Measurements from ENCODE around the gene RNF180. TPM values are rescaled to one million over a fixed set of nuclear protein-coding genes. Genes with fewer than 3 reads are reported as not detected.

Gene RNF180
- total RNA-seq, 1 experiment from 2014 or later: 5.4 TPM

GRCh38 chr5:64147849-64148441 lies 17.7 kb upstream of the RNF180 start:
- Histone ChIP-seq H4K20me1 (ENCODE audit: low read length) (no peaks in the 10 kb centered on the region), H3F3A (ENCODE audit: low read length, unreplicated experiment) (no peaks in the 10 kb centered on the region), H3K4me2 (ENCODE audit: low read length) (no peak overlapping the region), H3K4me1 (ENCODE audit: insufficient read depth, low read length) (peaks cover 18% of the 10 kb centered on the region), H3K79me2 (ENCODE audit: low read length) (no peaks in the 10 kb centered on the region), H2AFZ (ENCODE audit: low read length) (peak overlapping the region; percentile 56), H3K9ac (ENCODE audit: low read length) (no peak overlapping the region), H3K36me3 (ENCODE audit: low read depth, low read length) (no peaks in the 10 kb centered on the region), H3K9me3 (ENCODE audit: low read length) (no peaks in the 10 kb centered on the region; the same call in 1 of the 2 replicates), H3K9me2 (replicated peaks; ENCODE audit: low read length) (no peaks in the 10 kb centered on the region), H3K4me3 (ENCODE audit: low read length) (no peak overlapping the region), H3K27me3 (ENCODE audit: low read length) (no peaks in the 10 kb centered on the region), H3K27ac (ENCODE audit: low read length) (no peak overlapping the region)
- ChIA-PET CTCF (interaction anchor here (0.6 to 1.6 kb wide), 4 partner anchors 10 to 597 kb away, joined by 3 to 18 read pairs (median 5); no protein-coding TSS in a partner anchor), POLR2A (ENCODE audit: unreplicated experiment) (interaction anchor here (0.5 to 0.6 kb wide), 2 partner anchors 27 to 631 kb away, joined by 3 to 5 read pairs; no protein-coding TSS in a partner anchor)
- TF ChIP-seq EZH2 (IDR thresholded peaks at IDR 0.05; ENCODE audit: low read length, unreplicated experiment) (no peak), EZH2phosphoT487 (IDR thresholded peaks at IDR 0.05; ENCODE audit: borderline replicate concordance, low read length) (no peak), CTCF (conservative IDR thresholded peaks at IDR 0.05; ENCODE audit: low read depth, low read length) (peak; percentile 93)
- ATAC-seq (peak; percentile 44), DNase-seq (peak; percentile 71)
- intact Hi-C loops (cut with micrococcal nuclease): loop anchor here (1.0 to 5.0 kb wide), 2 partner anchors 60 to 464 kb away; no protein-coding TSS in a partner anchor
- BruUV-seq (replicated peaks): no TSS peak

GRCh38 chr5:64149268-64149667 lies 16.4 kb upstream of the RNF180 start:
- H3K27ac ChIP-seq (ENCODE audit: low read length): no peak overlapping the region

More at GRCh38 chr5:64149268-64149667, 16.4 kb upstream of the RNF180 start:
- no peak overlapping the region for H3K9ac ChIP-seq (ENCODE audit: low read length)
- no peaks in the 10 kb centered on the region for H3K9me2 ChIP-seq (replicated peaks; ENCODE audit: low read length)
- H3K27me3 ChIP-seq (ENCODE audit: low read length): no peaks in the 10 kb centered on the region
- H3K36me3 ChIP-seq (ENCODE audit: low read depth, low read length): 0 out of 2 replicates have a peak, but pooled peaks cover 3% of the 10 kb centered on the region
- no peaks in the 10 kb centered on the region; the same call in none of the 2 replicates for H3K9me3 ChIP-seq (ENCODE audit: low read length)
- no TSS peak for BruUV-seq (replicated peaks)
- ATAC-seq: no peak
- H3K79me2 ChIP-seq (ENCODE audit: low read length): no peaks in the 10 kb centered on the region
- CTCF ChIA-PET: no interaction called here
- H2AFZ ChIP-seq (ENCODE audit: low read length): no peak overlapping the region
- POLR2A ChIA-PET (ENCODE audit: unreplicated experiment): no interaction called here
- peaks cover 13% of the 10 kb centered on the region for H3K4me1 ChIP-seq (ENCODE audit: insufficient read depth, low read length)
- TF ChIP-seq EZH2phosphoT487 (IDR thresholded peaks at IDR 0.05; ENCODE audit: borderline replicate concordance, low read length) (no peak), CTCF (conservative IDR thresholded peaks at IDR 0.05; ENCODE audit: low read depth, low read length) (no peak), EZH2 (IDR thresholded peaks at IDR 0.05; ENCODE audit: low read length, unreplicated experiment) (no peak)
- no peak for DNase-seq
- intact Hi-C loops (cut with micrococcal nuclease): loop anchor here (5.0 kb wide), 1 partner anchor 463 kb away; no protein-coding TSS in a partner anchor
- H4K20me1 ChIP-seq (ENCODE audit: low read length): no peaks in the 10 kb centered on the region
- H3K4me3 ChIP-seq (ENCODE audit: low read length): no peak overlapping the region
- H3F3A ChIP-seq (ENCODE audit: low read length, unreplicated experiment): no peaks in the 10 kb centered on the region
- no peak overlapping the region for H3K4me2 ChIP-seq (ENCODE audit: low read length)

Measured in PC-3 (cell line).